Stimulated activated CD4-positive, alpha-beta T cell treated with anti-CD3 and anti-CD28 coated beads, Interleukin-2, amount 100 ng/mL, for 24 hours (primary cell): Measurements from ENCODE around the gene AOX1.
"Not testable (repeated sequence)": the region's sequence is repeated elsewhere in the genome, so short reads cannot be mapped to it uniquely, and the experiment has no call there.

Source experiments
- DNase-seq, 2 donors: peaks; one replicate each; pipeline ENCODE4 v3.0.0-alpha.2; 2020

AOX1 gene

GRCh38 chr2:200603972-200604371, 18.2 kb downstream of the AOX1 start:
- DNase-seq: no peak

DNA sequence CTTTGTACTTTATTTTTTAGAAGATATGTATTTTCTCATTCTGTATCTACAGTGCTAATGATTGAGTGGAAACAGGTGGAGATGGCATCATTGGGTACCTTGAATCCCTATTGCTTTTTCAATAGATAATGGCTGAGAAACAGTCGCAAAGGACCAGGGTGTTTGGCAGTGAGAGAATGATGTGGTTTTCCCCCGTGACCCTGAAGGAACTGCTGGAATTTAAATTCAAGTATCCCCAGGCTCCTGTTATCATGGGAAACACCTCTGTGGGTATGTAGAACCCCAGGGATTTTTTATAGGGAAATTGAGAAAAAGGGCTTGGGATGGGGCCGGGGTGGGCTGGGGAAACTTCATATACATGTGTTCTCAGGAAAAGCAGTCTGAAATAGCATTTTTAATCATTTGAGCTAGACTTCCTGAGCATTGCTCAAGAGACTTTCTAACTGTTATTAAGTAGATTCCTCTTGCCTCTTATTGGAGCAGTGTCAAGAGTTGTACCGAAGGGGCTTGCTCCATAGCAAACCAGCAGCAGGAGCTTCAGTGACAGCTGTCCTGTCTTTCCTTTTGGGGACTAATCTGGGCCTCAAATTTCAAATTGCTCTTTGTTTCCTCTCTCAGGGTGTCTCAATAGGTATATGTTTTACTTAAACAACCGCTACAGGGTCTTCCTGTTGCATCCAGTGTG, 18.9 kb downstream of the AOX1 start:
- no peak for DNase-seq

DNA sequence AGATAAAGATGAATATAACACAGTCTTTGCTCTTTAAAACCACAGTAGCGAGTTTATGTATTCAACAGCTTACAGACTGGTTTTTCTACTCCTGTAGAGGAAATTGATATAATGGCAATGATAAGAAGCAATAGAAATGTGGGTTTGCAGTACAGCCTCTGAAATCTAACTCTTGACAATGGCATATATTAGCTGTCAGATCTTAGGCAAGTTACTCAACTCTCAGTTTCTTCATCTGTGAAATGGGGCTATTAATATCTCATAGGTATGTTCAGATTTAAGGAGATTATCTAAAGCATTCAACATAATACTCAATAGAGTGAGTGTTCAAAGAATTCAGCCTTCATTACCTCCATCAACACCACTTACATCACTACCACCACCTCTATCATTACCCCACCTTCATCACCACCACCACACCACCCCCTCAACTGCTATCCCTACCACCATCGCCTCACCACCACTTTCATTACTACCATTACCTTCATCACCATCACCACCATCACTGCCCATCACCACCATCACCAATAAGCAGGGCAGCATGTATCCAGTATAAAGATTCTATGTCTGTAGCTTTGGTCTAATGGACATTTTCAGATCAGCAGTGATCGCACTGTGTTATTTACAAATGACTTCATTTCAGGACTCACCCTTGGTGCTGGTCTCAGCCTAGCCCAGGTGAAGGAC, 22.7 kb downstream of the AOX1 start:
- DNase-seq: no peak

DNA sequence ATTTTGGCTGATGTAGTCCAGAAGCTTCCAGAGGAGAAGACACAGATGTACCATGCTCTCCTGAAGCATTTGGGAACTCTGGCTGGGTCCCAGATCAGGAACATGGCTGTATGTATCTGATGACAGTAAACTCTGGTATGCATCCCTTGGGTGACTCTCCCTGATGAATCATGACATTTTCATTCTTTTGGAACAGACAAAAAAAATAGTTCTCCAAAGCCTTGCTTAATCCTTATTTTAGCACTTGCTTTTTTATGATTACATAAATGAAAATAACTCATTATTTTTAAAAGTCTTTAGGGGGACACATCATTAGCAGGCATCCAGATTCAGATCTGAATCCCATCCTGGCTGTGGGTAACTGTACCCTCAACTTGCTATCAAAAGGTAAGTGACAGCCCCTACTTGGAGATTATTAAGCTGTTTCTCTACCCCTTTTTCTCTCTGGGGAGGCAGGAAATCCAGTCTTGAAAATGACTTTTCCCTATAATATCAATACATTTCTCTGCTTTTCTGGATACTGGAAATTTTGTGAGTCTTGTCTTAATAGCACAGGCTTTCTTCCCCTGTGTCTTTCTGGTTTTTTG, 23.3 kb downstream of the AOX1 start:
- DNase-seq: no peak

GRCh38 chr2:200610217-200610616, 24.4 kb downstream of the AOX1 start:
- DNase-seq: not testable (repeated sequence)

DNA sequence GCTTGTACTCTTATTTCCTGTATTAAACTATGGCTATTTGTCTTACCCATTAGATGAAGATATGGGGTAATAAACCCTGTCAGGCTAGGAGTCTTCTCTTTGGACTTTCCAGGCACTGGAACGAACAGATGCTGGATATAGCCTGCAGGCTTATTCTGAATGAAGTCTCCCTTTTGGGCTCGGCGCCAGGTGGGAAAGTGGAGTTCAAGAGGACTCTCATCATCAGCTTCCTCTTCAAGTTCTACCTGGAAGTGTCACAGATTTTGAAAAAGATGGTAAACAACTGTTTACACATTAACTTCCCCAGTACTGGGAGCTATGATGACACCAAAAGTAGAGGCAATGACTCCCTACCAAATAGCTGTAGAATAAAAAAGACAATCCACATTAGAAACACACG, 27.9 kb downstream of the AOX1 start:
- no peak for DNase-seq

- DNase-seq: no peak
Measured at GRCh38 chr2:200614249-200614648, 28.4 kb downstream of the AOX1 start.

DNA sequence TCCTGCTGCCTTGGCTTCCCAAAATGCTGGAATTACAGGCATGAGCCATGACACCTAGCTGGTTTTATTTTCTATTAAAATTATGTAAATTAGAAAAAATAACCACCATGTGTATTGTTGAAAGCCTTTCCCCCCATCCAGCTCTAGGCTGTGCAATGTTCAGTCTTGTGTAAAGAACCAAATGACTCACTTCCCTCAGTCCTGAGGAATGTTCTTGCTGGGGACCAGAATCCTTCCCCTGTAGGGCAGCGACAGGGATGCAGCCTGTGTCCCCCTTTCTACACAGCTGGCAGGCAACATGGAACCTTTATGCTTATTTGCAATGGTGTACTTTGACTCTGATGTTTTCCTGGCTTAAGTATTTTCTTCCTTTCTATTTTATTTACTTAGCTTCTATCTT, 29.4 kb downstream of the AOX1 start:
- no peak for DNase-seq

DNA sequence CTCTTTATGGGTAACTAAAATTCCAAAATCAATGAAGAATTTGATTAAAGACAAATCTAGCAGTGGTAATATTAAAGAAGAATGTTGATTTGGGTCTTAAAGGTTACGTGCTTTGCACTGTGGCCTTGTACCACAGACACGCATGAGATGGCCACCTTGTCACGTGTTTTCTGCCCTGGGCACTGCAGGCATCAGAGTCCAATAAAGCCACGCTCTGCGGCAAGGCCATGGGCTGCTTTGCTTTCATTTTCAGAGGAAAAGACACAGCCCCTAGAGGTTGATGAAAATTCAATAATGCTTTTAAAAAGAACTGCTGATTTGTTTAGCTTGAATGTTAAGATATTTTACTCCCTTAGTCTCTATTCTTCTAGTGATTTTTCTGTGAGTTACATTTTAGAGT, 30.4 kb downstream of the AOX1 start:
- no peak for DNase-seq

DNA sequence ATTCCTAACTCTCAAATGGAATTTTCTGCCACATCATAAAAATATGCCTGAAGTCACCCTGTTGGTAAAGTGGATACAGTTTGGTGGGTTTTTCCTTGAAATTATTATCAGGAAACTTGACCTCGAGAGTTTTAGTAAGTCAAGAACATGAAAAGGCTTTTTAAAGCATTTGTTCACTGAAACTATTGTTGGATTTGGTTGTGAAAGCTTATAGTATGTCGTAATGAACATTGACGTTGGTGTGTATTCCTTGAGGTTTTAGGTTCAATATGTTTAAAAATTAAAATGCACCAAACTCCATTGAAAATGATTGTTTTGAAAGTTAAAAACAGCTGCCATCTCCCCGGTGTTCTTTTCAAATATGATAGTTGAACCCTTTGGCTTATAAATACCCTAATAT, 30.8 kb downstream of the AOX1 start:
- no peak for DNase-seq

GRCh38 chr2:200617156-200618053, 31.6 kb downstream of the AOX1 start:
- no peak for DNase-seq

- DNase-seq: no peak
Measured at GRCh38 chr2:200618054-200618419, 32.2 kb downstream of the AOX1 start.

GRCh38 chr2:200618590-200619021, 32.8 kb downstream of the AOX1 start:
- no peak for DNase-seq

GRCh38 chr2:200619279-200619678, 33.5 kb downstream of the AOX1 start:
- no peak for DNase-seq

GRCh38 chr2:200620606-200621390, 35.0 kb downstream of the AOX1 start:
- no peak for DNase-seq

- DNase-seq: no peak
Measured at GRCh38 chr2:200622106-200622505, 36.3 kb downstream of the AOX1 start.

- DNase-seq: no peak
Measured at GRCh38 chr2:200624026-200624425, 38.2 kb downstream of the AOX1 start.

DNA sequence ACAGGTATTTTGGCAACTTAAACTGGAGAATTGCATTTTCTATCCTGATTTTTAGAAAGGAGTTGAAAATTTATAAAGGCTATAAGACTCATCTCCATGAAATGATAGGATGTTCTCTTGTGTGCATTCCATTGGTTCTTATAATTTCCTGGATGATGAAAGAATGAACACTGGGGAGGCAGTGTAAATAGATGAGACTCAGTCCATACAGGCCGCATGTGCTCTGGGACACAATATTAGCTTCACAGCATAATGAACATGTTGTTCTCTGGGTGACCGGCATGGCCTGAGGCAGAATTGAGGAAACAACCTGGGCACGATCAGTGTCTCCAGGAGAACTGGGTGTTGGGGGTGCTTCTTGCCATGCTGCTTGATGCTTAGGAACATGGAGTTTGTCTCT, 38.8 kb downstream of the AOX1 start:
- DNase-seq: no peak

DNA sequence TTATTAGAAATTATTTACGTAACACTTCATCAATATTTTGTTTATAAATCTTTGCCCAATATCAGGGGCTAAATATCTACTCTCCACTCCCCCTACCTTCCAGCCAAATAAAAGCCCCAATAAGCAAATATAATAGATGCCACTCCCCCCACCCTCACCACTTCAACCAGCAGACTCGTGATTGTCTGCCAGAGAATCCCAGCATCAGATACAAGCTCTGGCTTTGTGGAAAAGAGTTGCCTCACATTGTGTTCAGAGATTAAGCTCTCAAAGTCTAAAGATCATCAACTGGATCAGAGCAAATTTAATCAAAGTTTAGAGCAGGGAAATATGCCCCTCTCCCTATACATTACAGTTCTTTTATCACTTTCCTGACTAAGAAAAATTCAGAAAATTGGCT, 39.5 kb downstream of the AOX1 start:
- no peak for DNase-seq

GRCh38 chr2:200625958-200626363, 40.1 kb downstream of the AOX1 start:
- DNase-seq: no peak

DNA sequence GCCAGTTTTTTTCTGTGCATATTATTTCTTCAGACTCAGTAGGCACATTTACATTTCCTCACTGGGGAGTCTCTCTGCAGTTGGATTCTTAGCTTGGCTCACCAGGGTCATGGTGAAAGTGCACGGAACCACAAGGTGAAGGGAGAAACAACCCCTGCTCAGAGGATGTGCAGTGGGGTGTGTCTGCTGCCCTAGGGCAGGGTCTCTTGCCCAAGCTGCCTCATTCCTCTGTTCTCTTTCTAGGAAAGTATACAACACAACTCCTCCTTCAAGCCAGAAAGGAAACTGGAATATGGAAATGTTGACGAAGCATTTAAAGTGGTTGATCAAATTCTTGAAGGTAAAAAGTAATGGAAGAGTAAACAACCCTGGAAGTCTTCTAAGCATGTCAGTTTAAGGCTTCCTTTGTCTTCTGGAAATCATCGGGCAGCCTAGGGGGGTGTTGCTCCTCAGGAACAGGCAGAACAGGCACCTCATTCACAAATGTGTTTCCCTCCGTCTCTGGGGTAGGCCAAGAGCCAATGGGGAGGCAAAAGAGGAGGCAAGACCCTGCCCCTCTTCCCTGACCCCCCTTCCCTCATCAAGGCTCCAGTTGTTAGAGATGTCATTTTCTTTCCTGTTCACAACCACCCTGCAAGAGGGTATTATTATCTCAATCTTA, 41.4 kb downstream of the AOX1 start:
- no peak for DNase-seq

DNA sequence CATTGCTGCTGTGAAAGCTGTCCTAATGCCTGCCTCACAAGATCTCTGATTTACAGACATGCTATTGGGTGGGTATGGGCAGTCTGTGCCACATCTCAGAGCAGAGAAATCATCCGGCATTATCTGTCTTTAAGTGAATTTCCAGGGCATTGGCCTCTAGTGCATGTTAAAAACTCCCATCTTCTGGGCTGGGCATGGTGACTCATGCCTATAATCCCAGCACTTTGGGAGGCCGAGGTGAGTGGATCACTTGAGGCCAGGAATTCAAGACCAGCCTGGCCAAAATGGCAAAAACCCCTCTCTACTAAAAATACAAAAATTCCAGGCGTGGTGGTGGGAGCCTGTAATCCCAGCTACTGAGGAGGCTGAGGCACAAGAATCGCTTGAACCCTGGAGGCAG, 42.6 kb downstream of the AOX1 start:
- DNase-seq: not testable (repeated sequence)
